Activated CD4-positive, alpha-beta T cell treated with anti-CD3 and anti-CD28 coated beads, Interleukin-2, amount 10 ng/mL, durations not matched to agents 24 days and 14 days (primary cell): ENCODE measurements around the gene SLC35F4. TPM values are rescaled to one million over a fixed set of nuclear protein-coding genes. Genes with fewer than 3 reads are reported as not detected.

Experiments used
- DNase-seq: peaks from one replicate; pipeline ENCODE4 v3.0.0; 2022
- H3K27ac Mint-ChIP-seq: one replicate; pipeline ENCODE4 v1.8.0; 2022; ENCODE audit warnings: mild to moderate bottlenecking, mixed read lengths
- H3K27me3 Mint-ChIP-seq: one replicate; pipeline ENCODE4 v1.8.0; 2022; ENCODE audit warnings: mixed read lengths
- H3K36me3 Mint-ChIP-seq: one replicate; pipeline ENCODE4 v1.8.0; 2022; ENCODE audit warnings: low read depth, mild to moderate bottlenecking, mixed read lengths
- H3K4me1 Mint-ChIP-seq: one replicate; pipeline ENCODE4 v1.8.0; 2021; ENCODE audit warnings: mixed read lengths
- H3K4me3 Mint-ChIP-seq: one replicate; pipeline ENCODE4 v1.8.0; 2022; ENCODE audit warnings: mild to moderate bottlenecking, moderate library complexity, mixed read lengths
- H3K9me3 Mint-ChIP-seq: one replicate; pipeline ENCODE4 v1.8.0; 2021; ENCODE audit warnings: mixed read lengths
- intact Hi-C: fragments of 100-400 bp; cut with micrococcal nuclease; formaldehyde crosslinking; loops from one replicate; pipeline ENCODE4 v1.15.1; 2023
- total RNA-seq: library from RNA; stranded (reverse); gene quantifications from 2 replicates; pipeline ENCODE4 v1.2.3, GENCODE V29; 2022

The SLC35F4 gene
- total RNA-seq, 1 donor from 2014 or later, result not detected

GRCh38 chr14:57526942-57527341 is 338.9 kb downstream of the SLC35F4 start:
- Mint-ChIP-seq H3K4me1 (no peaks in the 10 kb centered on the region), H3K9me3 (peaks cover 12% of the 10 kb centered on the region), H3K27ac (no peak overlapping the region), H3K4me3 (no peak overlapping the region), H3K27me3 (no peaks in the 10 kb centered on the region), H3K36me3 (no peaks in the 10 kb centered on the region)
- no peak for DNase-seq
- intact Hi-C loops, result no loop called here

DNA sequence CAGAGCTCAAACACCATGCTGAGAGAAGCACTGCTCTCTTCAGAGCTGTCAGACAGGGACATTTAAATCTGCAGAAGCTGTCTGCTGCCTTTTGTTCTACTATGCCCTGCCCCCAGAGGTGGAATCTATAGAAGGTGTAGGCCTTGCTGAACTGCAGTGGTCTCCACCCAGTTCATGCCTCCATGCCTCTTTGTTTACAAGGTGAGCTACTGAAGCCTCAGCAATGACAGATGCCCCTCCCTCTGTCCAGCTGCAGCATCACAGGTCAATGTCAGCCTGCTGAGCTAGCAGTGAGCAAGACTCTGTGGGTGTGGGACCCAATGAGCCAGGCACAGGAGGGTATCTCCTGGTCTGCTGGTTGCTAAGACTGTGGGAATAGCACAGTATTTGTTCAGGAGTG is 346.8 kb downstream of the SLC35F4 start:
- DNase-seq, result no peak
- intact Hi-C loops, result no loop called here
- H3K27ac Mint-ChIP-seq, result no peak overlapping the region
- H3K27me3 Mint-ChIP-seq, result no peaks in the 10 kb centered on the region
- H3K9me3 Mint-ChIP-seq, result peaks cover 27% of the 10 kb centered on the region
- H3K36me3 Mint-ChIP-seq, result no peaks in the 10 kb centered on the region
- no peaks in the 10 kb centered on the region for H3K4me1 Mint-ChIP-seq
- H3K4me3 Mint-ChIP-seq, result no peak overlapping the region
